DOHH2 (cell line): ENCODE data around the gene CTAG2.

ENCODE experiments used
- CTCF ChIP-seq: fragments of 200-600 bp; sonication (generic); IDR thresholded peaks from one replicate; pipeline ENCODE4 v1.5.1; 2014; ENCODE audit warnings: antibody characterized with exemption, mild to moderate bottlenecking, low read depth, low read length; ENCODE audit not compliant: poor library complexity, severe bottlenecking
- EZH2phosphoT487 ChIP-seq: fragments of 200-600 bp; sonication (generic); IDR thresholded peaks from 2 replicates; pipeline ENCODE4 v1.6.1; 2017; ENCODE audit warnings: borderline replicate concordance, mild to moderate bottlenecking, antibody characterized with exemption, low read length, moderate library complexity, mixed read lengths

GRCh38 chrX:154655786-154656185, 2.4 kb upstream of the CTAG2 start:
- no peak for TF ChIP-seq CTCF
- no peak for TF ChIP-seq EZH2phosphoT487
